Measurements from ENCODE around the gene SLC51B. TPM values are rescaled to one million over a fixed set of nuclear protein-coding genes. Genes with fewer than 3 reads are reported as not detected.
A peak's percentile ranks its signal among the peaks of the same experiment; 100 is the strongest.

The SLC51B gene
- total RNA-seq, 1 donor from 2014 or later = not detected

DNA sequence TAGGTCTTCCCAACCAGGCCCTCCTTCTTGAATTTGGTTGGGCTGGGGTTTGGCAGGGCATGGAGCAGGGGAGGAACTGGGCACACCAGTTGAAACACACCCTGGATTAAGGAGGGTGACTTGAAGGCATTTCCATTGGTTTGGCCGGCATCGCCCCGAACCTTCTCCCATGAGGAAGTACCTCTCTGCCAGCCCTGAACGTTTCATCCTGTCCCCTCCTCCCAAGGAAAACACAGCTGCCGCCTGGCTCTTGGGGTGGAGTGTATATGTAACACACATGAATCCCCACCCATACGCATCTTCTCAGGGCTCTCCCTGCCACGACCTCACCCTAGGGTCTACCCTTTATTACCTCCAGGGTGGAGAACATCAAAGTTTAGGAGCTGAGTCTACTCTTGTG, 55.3 kb downstream of the SLC51B start:
- H3K27ac Mint-ChIP-seq (ENCODE audit: unreplicated experiment) = no peak overlapping the region
- peaks cover 6% of the 10 kb centered on the region for H3K4me1 Mint-ChIP-seq (ENCODE audit: low read depth, unreplicated experiment)
- TF ChIP-seq, protein P1, sequence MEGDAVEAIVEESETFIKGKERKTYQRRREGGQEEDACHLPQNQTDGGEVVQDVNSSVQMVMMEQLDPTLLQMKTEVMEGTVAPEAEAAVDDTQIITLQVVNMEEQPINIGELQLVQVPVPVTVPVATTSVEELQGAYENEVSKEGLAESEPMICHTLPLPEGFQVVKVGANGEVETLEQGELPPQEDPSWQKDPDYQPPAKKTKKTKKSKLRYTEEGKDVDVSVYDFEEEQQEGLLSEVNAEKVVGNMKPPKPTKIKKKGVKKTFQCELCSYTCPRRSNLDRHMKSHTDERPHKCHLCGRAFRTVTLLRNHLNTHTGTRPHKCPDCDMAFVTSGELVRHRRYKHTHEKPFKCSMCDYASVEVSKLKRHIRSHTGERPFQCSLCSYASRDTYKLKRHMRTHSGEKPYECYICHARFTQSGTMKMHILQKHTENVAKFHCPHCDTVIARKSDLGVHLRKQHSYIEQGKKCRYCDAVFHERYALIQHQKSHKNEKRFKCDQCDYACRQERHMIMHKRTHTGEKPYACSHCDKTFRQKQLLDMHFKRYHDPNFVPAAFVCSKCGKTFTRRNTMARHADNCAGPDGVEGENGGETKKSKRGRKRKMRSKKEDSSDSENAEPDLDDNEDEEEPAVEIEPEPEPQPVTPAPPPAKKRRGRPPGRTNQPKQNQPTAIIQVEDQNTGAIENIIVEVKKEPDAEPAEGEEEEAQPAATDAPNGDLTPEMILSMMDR (IDR thresholded peaks at IDR 0.05; ENCODE audit: partially characterized antibody, unreplicated experiment) = no peak
- H3K4me3 Mint-ChIP-seq (ENCODE audit: unreplicated experiment) = no peak overlapping the region
- H3K9me3 Mint-ChIP-seq (ENCODE audit: unreplicated experiment) = peaks cover 1% of the 10 kb centered on the region
- DNase-seq = no peak
- H3K27me3 Mint-ChIP-seq (ENCODE audit: unreplicated experiment) = peaks cover 4% of the 10 kb centered on the region
- H3K36me3 Mint-ChIP-seq (ENCODE audit: unreplicated experiment) = peaks cover 7% of the 10 kb centered on the region

GRCh38 chr15:65101411-65101890, 56.3 kb downstream of the SLC51B start:
- peak; percentile 90 for DNase-seq
- Mint-ChIP-seq H3K4me3 (ENCODE audit: unreplicated experiment) (peak overlapping the region; percentile 88), H3K4me1 (ENCODE audit: low read depth, unreplicated experiment) (peaks cover 6% of the 10 kb centered on the region), H3K27me3 (ENCODE audit: unreplicated experiment) (peaks cover 4% of the 10 kb centered on the region), H3K36me3 (ENCODE audit: unreplicated experiment) (peaks cover 7% of the 10 kb centered on the region), H3K27ac (ENCODE audit: unreplicated experiment) (peak overlapping the region; percentile 33), H3K9me3 (ENCODE audit: unreplicated experiment) (peaks cover 1% of the 10 kb centered on the region)
- TF ChIP-seq, protein P1 (IDR thresholded peaks at IDR 0.05; ENCODE audit: partially characterized antibody, unreplicated experiment) = peak; percentile 91

- Mint-ChIP-seq H3K27ac (ENCODE audit: unreplicated experiment) (peak overlapping the region; percentile 33), H3K27me3 (ENCODE audit: unreplicated experiment) (peaks cover 4% of the 10 kb centered on the region), H3K4me1 (ENCODE audit: low read depth, unreplicated experiment) (peaks cover 3% of the 10 kb centered on the region), H3K36me3 (ENCODE audit: unreplicated experiment) (peaks cover 7% of the 10 kb centered on the region), H3K4me3 (ENCODE audit: unreplicated experiment) (peak overlapping the region; percentile 88), H3K9me3 (ENCODE audit: unreplicated experiment) (peaks cover 1% of the 10 kb centered on the region)
- TF ChIP-seq, protein P1 (IDR thresholded peaks at IDR 0.05; ENCODE audit: partially characterized antibody, unreplicated experiment) = peak; percentile 57
- peak; percentile 62 for DNase-seq
Observed at GRCh38 chr15:65101891-65102708, 56.9 kb downstream of the SLC51B start.

DNA sequence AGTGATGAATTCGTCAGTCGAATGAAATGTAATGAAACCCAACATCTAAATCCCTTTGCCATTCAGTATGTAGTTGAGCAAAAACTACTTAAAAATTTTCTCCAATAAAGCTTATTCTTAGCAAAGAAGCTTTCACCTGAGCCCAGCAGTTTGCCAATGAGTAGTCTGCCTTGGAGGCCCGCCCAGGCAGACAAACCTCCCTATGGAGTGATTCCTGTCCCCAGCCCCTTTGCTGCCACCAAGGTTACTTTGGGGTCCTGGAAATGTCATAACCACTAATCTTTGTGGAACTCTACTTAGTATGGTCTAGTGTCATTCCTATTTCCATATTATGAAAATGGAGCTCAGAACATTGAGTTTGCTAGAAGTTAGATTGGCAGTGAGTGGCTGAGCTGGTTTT, 57.7 kb downstream of the SLC51B start:
- peaks cover 3% of the 10 kb centered on the region for H3K4me1 Mint-ChIP-seq (ENCODE audit: low read depth, unreplicated experiment)
- TF ChIP-seq, protein P1 (IDR thresholded peaks at IDR 0.05; ENCODE audit: partially characterized antibody, unreplicated experiment) = no peak
- no peak for DNase-seq
- peaks cover 7% of the 10 kb centered on the region for H3K36me3 Mint-ChIP-seq (ENCODE audit: unreplicated experiment)
- no peaks in the 10 kb centered on the region for H3K9me3 Mint-ChIP-seq (ENCODE audit: unreplicated experiment)
- no peak overlapping the region for H3K27ac Mint-ChIP-seq (ENCODE audit: unreplicated experiment)
- H3K4me3 Mint-ChIP-seq (ENCODE audit: unreplicated experiment) = no peak overlapping the region
- peaks cover 4% of the 10 kb centered on the region for H3K27me3 Mint-ChIP-seq (ENCODE audit: unreplicated experiment)

Other genes with a start within 250 kb of the SLC51B start
- 8.6 TPM for gene PIF1, start 219.7 kb upstream of the SLC51B start, total RNA-seq (ENCODE audit: unreplicated experiment)
- gene PLEKHO2, start 203.5 kb upstream of the SLC51B start, total RNA-seq (ENCODE audit: unreplicated experiment) = 18.0 TPM
- 6.8 TPM for gene ANKDD1A, start 133.5 kb upstream of the SLC51B start, total RNA-seq (ENCODE audit: unreplicated experiment)
- 82.7 TPM for gene SPG21, start 55.5 kb upstream of the SLC51B start, total RNA-seq (ENCODE audit: unreplicated experiment)
- gene MTFMT, start 15.7 kb upstream of the SLC51B start, total RNA-seq (ENCODE audit: unreplicated experiment) = 12.6 TPM
- 0.44 TPM for gene RASL12, start 22.6 kb downstream of the SLC51B start, total RNA-seq (ENCODE audit: unreplicated experiment)
- gene KBTBD13, start 31.4 kb downstream of the SLC51B start, total RNA-seq (ENCODE audit: unreplicated experiment) = not detected
- gene UBAP1L, start 69.8 kb downstream of the SLC51B start, total RNA-seq (ENCODE audit: unreplicated experiment) = 4.6 TPM
- 13.6 TPM for gene PDCD7, start 88.4 kb downstream of the SLC51B start, total RNA-seq (ENCODE audit: unreplicated experiment)
- 28.6 TPM for gene CLPX, start 140.0 kb downstream of the SLC51B start, total RNA-seq (ENCODE audit: unreplicated experiment)
- gene CILP, start 166.1 kb downstream of the SLC51B start, total RNA-seq (ENCODE audit: unreplicated experiment) = 0.12 TPM
- gene PARP16, start 241.5 kb downstream of the SLC51B start, total RNA-seq (ENCODE audit: unreplicated experiment) = 6.8 TPM